Hepatocyte (in vitro differentiated cells): ENCODE results near the gene KCNQ1. TPM values are rescaled to one million over a fixed set of nuclear protein-coding genes. Genes with fewer than 3 reads are reported as not detected.
A peak's percentile ranks its signal among the peaks of the same experiment; 100 is the strongest.

Experiments used
- DNase-seq: peaks from one replicate; pipeline ENCODE4 v3.0.0-alpha.2; 2016; ENCODE audit warnings: low spot score
- H2AFZ ChIP-seq: fragments of 200-600 bp; sonication (generic); 2 replicates; pipeline ENCODE4 v1.6.0; 2016; ENCODE audit warnings: antibody characterized with exemption, mild to moderate bottlenecking
- H3K27ac ChIP-seq: fragments of 200-600 bp; sonication (generic); 2 replicates; pipeline ENCODE4 v1.5.1; 2016; ENCODE audit warnings: mild to moderate bottlenecking
- H3K27me3 ChIP-seq: fragments of 200-600 bp; sonication (generic); 2 replicates; pipeline ENCODE4 v1.6.1; 2016
- H3K36me3 ChIP-seq: fragments of 200-600 bp; sonication (generic); replicated peaks from 2 replicates; pipeline ENCODE4 v1.5.1; 2016; ENCODE audit warnings: low read depth; ENCODE audit not compliant: insufficient read depth
- H3K4me1 ChIP-seq: fragments of 200-600 bp; sonication (generic); 2 replicates; pipeline ENCODE4 v1.5.1; 2016; ENCODE audit warnings: mild to moderate bottlenecking, moderate library complexity; ENCODE audit not compliant: insufficient read depth
- H3K4me2 ChIP-seq: fragments of 200-600 bp; sonication (generic); 2 replicates; pipeline ENCODE4 v1.6.0; 2016
- H3K4me3 ChIP-seq: fragments of 200-600 bp; sonication (generic); 2 replicates; pipeline ENCODE4 v1.5.1; 2016; ENCODE audit warnings: mild to moderate bottlenecking
- H3K79me2 ChIP-seq: fragments of 200-600 bp; sonication (generic); 2 replicates; pipeline ENCODE4 v1.6.0; 2017; ENCODE audit warnings: mild to moderate bottlenecking
- H3K9me2 ChIP-seq: fragments of 200-600 bp; sonication (generic); replicated peaks from 2 replicates; pipeline ENCODE4 v1.6.0; 2017; ENCODE audit warnings: mild to moderate bottlenecking; ENCODE audit not compliant: insufficient read depth
- H3K9me3 ChIP-seq: fragments of 200-600 bp; sonication (generic); 2 replicates; pipeline ENCODE4 v1.5.1; 2016; ENCODE audit warnings: low read depth, mild to moderate bottlenecking
- H4K20me1 ChIP-seq: fragments of 200-600 bp; sonication (generic); 2 replicates; pipeline ENCODE4 v1.6.0; 2016; ENCODE audit warnings: mild to moderate bottlenecking; ENCODE audit not compliant: insufficient read depth, poor library complexity, severe bottlenecking
- EZH2 ChIP-seq: fragments of 200-600 bp; sonication (generic); IDR thresholded peaks from 2 replicates; pipeline ENCODE4 v1.6.1; 2016; ENCODE audit warnings: antibody characterized with exemption, mild to moderate bottlenecking, borderline replicate concordance
- EZH2phosphoT487 ChIP-seq: fragments of 200-600 bp; sonication (generic); IDR thresholded peaks from one replicate; pipeline ENCODE4 v1.6.1; 2018; ENCODE audit warnings: antibody characterized with exemption, mild to moderate bottlenecking, low read depth, moderate library complexity; ENCODE audit not compliant: unreplicated experiment, severe bottlenecking
- WGBS: methylation state at CpG from one replicate; pipeline ENCODE4 v1.1.6; 2016; ENCODE audit warnings: low lambda C conversion rate; ENCODE audit errors: missing lambda C conversion rate; 5-methylcytosine and 5-hydroxymethylcytosine counted together
- polyA plus RNA-seq: library from polyadenylated mRNA; unstranded; fragments of >200 nt; fragmentation: Nextera tagmentation; extraction: Ambion mirVana; gene quantifications from 2 replicates; pipeline ENCODE4 v1.2.1, GENCODE V29; 2016
- total RNA-seq: library from RNA; depleted of rRNA; stranded (reverse); fragments of >200 nt; gene quantifications from 2 replicates; pipeline ENCODE4 v1.2.3, GENCODE V29; 2014
- TF ChIP-seq, protein P1 (sequence below): fragments of 200-600 bp; sonication (generic); IDR thresholded peaks from 2 replicates; pipeline ENCODE4 v1.5.1; 2016; ENCODE audit warnings: antibody characterized with exemption, mild to moderate bottlenecking; ENCODE audit not compliant: poor library complexity

The KCNQ1 gene
- total and polyA plus RNA-seq, 2 experiments from 2014 or later: 1.8 to 6.4 TPM

DNA sequence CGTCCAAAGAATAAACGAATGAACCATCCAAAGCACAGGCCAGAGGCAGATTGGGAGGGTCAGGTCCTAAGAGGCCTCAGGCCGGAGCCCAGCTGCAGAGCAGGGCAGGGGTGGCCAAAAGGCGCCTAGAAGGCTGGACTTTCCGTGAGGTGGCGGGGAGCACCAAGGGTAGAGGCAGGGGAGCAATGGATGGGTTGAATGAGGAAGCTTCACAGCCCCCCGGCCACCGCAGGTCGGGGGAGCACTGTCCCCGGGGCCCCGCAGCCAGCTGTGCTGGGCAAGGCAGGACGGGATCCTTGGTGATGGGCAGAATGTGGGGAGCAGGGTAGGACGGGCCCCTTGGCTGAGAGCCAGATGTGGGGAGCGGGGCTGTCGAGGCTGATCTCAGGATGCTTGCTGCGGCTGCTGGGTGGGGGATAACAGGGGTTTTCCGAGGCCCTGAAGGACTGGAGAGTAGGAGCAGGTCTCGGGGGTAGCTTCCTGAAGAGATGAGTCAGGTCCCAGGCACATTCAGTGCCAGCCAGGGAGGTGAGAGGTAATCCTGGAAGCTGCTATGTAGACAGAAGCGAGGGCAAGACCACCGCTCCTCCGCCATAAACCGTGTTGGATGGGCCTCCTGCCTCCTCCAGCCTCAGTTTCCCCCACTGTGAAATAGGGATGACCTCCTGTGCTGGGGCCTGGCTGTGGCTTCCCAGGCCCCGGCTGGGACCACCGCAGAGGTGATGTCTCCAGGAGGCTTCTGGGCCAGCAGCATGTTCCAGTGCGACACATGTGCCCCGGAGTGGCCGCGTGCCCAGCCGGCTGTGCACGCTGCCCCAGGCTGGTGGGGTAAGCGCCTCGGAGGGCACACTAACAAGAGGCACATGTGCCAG, 289.6 kb downstream of the KCNQ1 start:
- Histone ChIP-seq H3K4me3 (no peak overlapping the region), H4K20me1 (no peaks in the 10 kb centered on the region), H3K4me2 (no peak overlapping the region), H3K36me3 (no peaks in the 10 kb centered on the region), H3K9me3 (no peaks in the 10 kb centered on the region), H3K27me3 (no peaks in the 10 kb centered on the region), H3K27ac (no peak overlapping the region), H3K9me2 (no peaks in the 10 kb centered on the region), H3K4me1 (peaks cover 51% of the 10 kb centered on the region), H3K79me2 (no peaks in the 10 kb centered on the region), H2AFZ (no peak overlapping the region)
- 91% methylated on average over 32 of the region's 32 CpGs for WGBS
- no peak for TF ChIP-seq EZH2phosphoT487
- TF ChIP-seq, protein P1, sequence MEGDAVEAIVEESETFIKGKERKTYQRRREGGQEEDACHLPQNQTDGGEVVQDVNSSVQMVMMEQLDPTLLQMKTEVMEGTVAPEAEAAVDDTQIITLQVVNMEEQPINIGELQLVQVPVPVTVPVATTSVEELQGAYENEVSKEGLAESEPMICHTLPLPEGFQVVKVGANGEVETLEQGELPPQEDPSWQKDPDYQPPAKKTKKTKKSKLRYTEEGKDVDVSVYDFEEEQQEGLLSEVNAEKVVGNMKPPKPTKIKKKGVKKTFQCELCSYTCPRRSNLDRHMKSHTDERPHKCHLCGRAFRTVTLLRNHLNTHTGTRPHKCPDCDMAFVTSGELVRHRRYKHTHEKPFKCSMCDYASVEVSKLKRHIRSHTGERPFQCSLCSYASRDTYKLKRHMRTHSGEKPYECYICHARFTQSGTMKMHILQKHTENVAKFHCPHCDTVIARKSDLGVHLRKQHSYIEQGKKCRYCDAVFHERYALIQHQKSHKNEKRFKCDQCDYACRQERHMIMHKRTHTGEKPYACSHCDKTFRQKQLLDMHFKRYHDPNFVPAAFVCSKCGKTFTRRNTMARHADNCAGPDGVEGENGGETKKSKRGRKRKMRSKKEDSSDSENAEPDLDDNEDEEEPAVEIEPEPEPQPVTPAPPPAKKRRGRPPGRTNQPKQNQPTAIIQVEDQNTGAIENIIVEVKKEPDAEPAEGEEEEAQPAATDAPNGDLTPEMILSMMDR: no peak
- TF ChIP-seq EZH2: no peak
- no peak for DNase-seq

DNA sequence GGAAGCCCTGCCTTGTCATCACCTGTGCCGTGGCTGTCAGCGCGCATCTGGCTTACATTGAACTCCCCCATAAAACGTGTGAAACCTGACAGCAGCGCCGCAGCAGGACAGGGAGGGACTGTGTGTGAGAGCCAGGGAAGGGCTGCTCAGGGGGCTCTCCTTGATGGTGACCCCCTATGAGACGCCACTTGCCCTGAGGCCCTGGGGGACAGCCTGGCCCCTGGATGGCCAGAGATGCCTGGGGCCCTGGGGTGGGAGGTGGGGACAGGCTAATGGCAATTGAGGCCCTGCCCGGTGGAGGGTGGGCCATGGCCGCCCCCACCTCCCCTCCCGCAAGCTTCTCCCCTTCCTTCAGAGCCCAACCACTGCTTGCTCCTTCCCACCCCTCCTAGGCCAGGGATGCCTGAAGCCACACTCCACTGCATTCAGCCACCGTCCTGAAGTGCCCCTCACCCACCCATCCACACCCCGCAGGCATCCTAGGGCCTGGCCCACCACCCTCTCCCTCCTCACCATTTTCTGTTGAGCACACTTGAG, 290.3 kb downstream of the KCNQ1 start:
- Histone ChIP-seq H3K4me2 (no peak overlapping the region), H3K4me1 (peaks cover 50% of the 10 kb centered on the region), H3K9me2 (no peaks in the 10 kb centered on the region), H3K27ac (no peak overlapping the region), H3K79me2 (no peaks in the 10 kb centered on the region), H3K9me3 (no peaks in the 10 kb centered on the region), H3K4me3 (no peak overlapping the region), H3K27me3 (no peaks in the 10 kb centered on the region), H2AFZ (no peak overlapping the region), H3K36me3 (no peaks in the 10 kb centered on the region), H4K20me1 (no peaks in the 10 kb centered on the region)
- 87% methylated on average over 9 of the region's 12 CpGs for WGBS
- DNase-seq: no peak
- no peak for TF ChIP-seq EZH2
- TF ChIP-seq, protein P1: no peak
- TF ChIP-seq EZH2phosphoT487: no peak

DNA sequence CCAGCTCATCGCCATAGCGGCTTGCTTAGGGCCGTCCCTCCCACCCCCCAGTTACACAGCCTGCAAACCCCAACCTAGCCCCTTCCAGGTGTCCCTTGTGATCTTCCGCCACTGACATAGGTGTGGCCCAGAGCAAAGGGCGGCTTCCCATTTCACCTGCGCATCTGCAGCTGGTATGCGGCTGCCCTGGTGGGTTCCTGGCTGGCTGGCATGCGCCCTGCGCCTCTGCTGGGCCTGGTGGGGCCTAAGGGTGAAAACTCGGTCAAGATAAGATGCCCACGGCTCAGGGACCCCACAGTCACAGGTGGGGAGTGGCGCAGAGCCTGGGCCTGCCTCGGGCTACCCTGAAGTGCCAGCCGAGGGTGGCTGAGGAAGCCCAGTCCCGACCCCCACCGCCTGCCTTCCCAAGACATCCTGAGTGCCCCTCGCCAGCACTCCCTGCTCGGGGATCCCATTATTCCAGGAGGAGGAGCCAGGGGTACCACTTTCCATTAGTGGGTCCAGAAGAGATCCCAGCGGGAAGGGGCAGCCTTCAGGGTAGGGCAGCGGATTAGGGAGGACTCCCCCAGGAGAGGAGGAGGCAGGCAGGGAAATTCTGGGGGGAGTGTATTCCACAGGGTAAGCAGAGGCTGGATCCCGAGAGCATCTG, 291.9 kb downstream of the KCNQ1 start:
- no peaks in the 10 kb centered on the region for H3K36me3 ChIP-seq
- H3K4me1 ChIP-seq: peaks cover 53% of the 10 kb centered on the region
- peak overlapping the region; percentile 31 for H3K4me2 ChIP-seq
- no peaks in the 10 kb centered on the region for H3K9me2 ChIP-seq
- no peaks in the 10 kb centered on the region for H4K20me1 ChIP-seq
- TF ChIP-seq EZH2phosphoT487: no peak
- TF ChIP-seq, protein P1: no peak
- no peak for TF ChIP-seq EZH2
- no peak overlapping the region for H2AFZ ChIP-seq
- no peak for DNase-seq
- no peak overlapping the region for H3K27ac ChIP-seq
- H3K27me3 ChIP-seq: no peaks in the 10 kb centered on the region
- WGBS: 88% methylated on average over 21 of the region's 21 CpGs
- no peaks in the 10 kb centered on the region for H3K79me2 ChIP-seq
- H3K9me3 ChIP-seq: no peaks in the 10 kb centered on the region
- no peak overlapping the region for H3K4me3 ChIP-seq
